T-helper 17 cell (primary cell): ENCODE data around the gene GALNT2. TPM values are rescaled to one million over a fixed set of nuclear protein-coding genes. Genes with fewer than 3 reads are reported as not detected.

Experiments used
- ATAC-seq: fragments of 150-1000 bp; cut with Tn5 transposase; 2 replicates; pipeline ENCODE4 v1.10.0; 2021; ENCODE audit warnings: mild to moderate bottlenecking, moderate library complexity
- DNase-seq, 3 donors: peaks; one replicate each; pipeline versions ENCODE4 v3.0.0 to v3.0.0-alpha.2; 2020 to 2021
- H3K9me3 ChIP-seq: one replicate; pipeline ENCODE4 v1.7.0; 2013; ENCODE audit warnings: low read length, mild to moderate bottlenecking; ENCODE audit not compliant: control insufficient read depth, poor library complexity, severe bottlenecking
- H3K27ac Mint-ChIP-seq: one replicate; pipeline ENCODE4 v1.8.0; 2022; ENCODE audit warnings: mild to moderate bottlenecking, moderate library complexity, mixed read lengths
- H3K27me3 Mint-ChIP-seq: one replicate; pipeline ENCODE4 v1.8.0; 2022; ENCODE audit warnings: mixed read lengths
- H3K36me3 Mint-ChIP-seq: one replicate; pipeline ENCODE4 v1.8.0; 2022; ENCODE audit warnings: low read depth, mixed read lengths
- H3K4me1 Mint-ChIP-seq: one replicate; pipeline ENCODE4 v1.8.0; 2022; ENCODE audit warnings: mild to moderate bottlenecking, mixed read lengths
- H3K4me3 Mint-ChIP-seq: one replicate; pipeline ENCODE4 v1.8.0; 2022; ENCODE audit warnings: mild to moderate bottlenecking, moderate library complexity, mixed read lengths
- total RNA-seq, 4 donors: library from RNA in 2 of 4; stranded (reverse) in 2 of 4; gene quantifications; one replicate each; pipeline ENCODE4 v1.2.3 and lab custom pipeline; 2022 to 2026

Gene GALNT2
- total RNA-seq, 2 donors from 2014 or later, result 16.6 to 19.8 TPM

- Mint-ChIP-seq H3K4me3 (no peak overlapping the region), H3K4me1 (peaks cover 57% of the 10 kb centered on the region), H3K36me3 (peaks cover 5% of the 10 kb centered on the region), H3K27me3 (no peaks in the 10 kb centered on the region), H3K27ac (no peak overlapping the region)
- no peak for DNase-seq
- no peak for ATAC-seq
- H3K9me3 ChIP-seq, result no peaks in the 10 kb centered on the region
Observed at GRCh38 chr1:230121950-230122349, 54.9 kb downstream of the GALNT2 start.

- H3K27me3 Mint-ChIP-seq, result no peaks in the 10 kb centered on the region
- H3K36me3 Mint-ChIP-seq, result peaks cover 5% of the 10 kb centered on the region
- ATAC-seq, result no peak
- H3K4me1 Mint-ChIP-seq, result peaks cover 54% of the 10 kb centered on the region
- no peak overlapping the region for H3K4me3 Mint-ChIP-seq
- no peaks in the 10 kb centered on the region for H3K9me3 ChIP-seq
- no peak overlapping the region for H3K27ac Mint-ChIP-seq
- DNase-seq, result no peak
Observed at GRCh38 chr1:230122366-230123279, 55.6 kb downstream of the GALNT2 start.

DNA sequence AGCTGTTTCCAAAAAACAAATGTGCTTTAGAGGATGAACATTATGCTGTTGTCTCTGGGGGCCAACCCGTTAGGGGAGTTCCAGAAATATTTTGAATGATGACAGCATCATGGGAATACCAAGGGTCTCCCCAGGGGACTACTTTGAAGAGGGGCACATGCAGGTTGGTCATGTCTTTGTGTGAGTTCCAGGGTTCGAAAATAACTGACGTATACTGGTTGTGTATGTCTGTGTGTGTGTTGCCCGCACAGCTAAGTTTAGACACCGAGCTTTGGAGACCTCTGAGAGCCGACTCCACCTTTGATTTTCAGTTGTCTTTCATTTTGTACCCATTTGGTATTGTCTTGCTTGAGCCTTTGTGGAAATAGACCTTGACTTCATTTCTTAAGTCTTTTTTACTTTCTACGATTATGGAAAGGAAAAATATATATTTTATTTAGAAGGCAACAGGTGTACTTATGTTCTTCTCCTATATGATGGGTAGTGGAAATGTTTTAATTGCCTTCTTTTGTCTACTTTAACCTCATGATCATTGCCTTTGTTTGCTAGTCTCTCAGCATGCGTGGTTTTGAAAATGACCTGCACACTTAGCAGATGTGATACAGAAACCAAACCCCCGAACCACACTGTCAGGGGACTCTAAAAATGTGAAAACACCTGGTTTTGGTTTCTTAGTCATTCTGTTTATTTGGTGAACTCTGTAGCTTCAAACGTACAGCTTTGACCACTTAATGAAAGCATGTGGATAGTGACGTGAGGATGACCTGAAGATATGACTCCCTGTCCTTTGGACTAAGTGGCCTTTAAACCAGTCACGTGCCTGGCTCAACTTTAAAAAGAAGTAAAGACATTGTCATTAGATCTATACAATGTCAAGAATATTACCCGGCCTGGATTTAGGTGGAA is 56.5 kb downstream of the GALNT2 start:
- peak overlapping the region; percentile 69 for H3K27ac Mint-ChIP-seq
- H3K36me3 Mint-ChIP-seq, result peaks cover 5% of the 10 kb centered on the region
- H3K4me1 Mint-ChIP-seq, result peaks cover 55% of the 10 kb centered on the region
- DNase-seq (no peak), ATAC-seq (peak; percentile 45)
- H3K27me3 Mint-ChIP-seq, result no peaks in the 10 kb centered on the region
- H3K4me3 Mint-ChIP-seq, result peak overlapping the region; percentile 19
- no peaks in the 10 kb centered on the region for H3K9me3 ChIP-seq

DNA sequence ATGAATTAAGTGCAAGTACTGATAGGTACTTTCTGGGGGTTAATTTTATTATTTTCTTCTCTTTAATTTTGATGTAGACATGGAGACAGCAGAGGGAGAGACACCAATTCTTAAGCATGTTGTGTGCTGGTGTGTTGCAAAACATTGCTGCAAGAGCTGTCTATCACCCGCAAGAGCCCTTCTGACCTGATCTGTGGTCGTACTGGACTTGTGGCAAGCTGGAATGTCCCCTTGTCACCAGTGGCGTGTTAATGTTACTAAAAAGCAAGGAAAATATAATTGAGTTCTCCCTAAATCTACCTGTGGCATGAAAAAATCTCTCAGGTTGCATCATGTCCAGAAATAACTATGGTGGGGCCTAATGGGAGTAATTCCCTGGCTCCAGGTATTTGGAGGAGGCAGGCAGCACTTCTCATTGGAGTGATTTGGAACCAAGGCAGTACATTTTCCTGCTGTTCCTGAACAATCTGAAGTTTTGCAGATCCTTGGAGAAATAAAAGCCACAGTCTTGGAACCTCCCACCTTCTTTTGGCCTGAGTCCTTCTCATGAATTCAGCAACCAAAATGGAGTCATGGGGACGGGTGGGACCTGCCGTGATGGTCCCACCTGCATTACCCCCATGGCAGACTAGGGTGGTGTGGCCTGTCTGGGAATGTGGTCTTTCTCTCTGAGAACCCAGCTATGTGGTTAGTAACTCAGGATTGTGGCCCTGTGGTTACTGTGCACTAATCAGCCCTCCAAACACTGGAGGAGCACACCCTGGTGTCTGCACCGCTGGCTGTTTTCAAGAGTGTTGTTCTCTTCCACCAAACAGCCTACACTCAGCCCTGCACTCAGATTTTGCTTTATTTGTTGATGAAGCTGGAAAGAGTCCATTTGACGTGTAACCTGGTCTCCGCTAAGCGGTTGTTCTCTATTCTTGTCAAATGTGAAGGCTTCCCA is 57.4 kb downstream of the GALNT2 start:
- H3K4me1 Mint-ChIP-seq, result peaks cover 51% of the 10 kb centered on the region
- no peaks in the 10 kb centered on the region for H3K9me3 ChIP-seq
- no peaks in the 10 kb centered on the region for H3K27me3 Mint-ChIP-seq
- DNase-seq (no peak), ATAC-seq (no peak)
- H3K36me3 Mint-ChIP-seq, result peaks cover 5% of the 10 kb centered on the region
- peak overlapping the region; percentile 19 for H3K4me3 Mint-ChIP-seq
- peak overlapping the region; percentile 69 for H3K27ac Mint-ChIP-seq

DNA sequence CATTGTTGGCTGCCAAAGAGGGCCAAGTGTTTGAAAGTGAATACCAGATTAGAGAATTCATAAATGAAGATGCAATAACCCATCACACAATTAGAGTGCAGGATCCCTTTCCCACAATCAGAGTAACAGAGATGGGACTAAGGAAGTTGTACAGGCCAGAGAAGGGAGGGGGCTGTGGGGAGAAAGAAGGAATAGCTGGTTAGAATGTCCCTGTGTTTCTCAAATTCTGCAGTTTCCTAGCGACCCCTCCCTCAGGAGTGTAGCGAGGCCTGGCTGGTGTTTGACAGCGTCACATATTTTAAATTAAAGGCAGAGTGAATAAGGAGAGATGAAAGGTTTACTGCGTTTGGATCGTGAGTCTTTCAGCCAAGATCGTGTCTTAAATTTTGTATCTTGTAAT is 58.1 kb downstream of the GALNT2 start:
- no peaks in the 10 kb centered on the region for H3K27me3 Mint-ChIP-seq
- ATAC-seq, result no peak

DNA sequence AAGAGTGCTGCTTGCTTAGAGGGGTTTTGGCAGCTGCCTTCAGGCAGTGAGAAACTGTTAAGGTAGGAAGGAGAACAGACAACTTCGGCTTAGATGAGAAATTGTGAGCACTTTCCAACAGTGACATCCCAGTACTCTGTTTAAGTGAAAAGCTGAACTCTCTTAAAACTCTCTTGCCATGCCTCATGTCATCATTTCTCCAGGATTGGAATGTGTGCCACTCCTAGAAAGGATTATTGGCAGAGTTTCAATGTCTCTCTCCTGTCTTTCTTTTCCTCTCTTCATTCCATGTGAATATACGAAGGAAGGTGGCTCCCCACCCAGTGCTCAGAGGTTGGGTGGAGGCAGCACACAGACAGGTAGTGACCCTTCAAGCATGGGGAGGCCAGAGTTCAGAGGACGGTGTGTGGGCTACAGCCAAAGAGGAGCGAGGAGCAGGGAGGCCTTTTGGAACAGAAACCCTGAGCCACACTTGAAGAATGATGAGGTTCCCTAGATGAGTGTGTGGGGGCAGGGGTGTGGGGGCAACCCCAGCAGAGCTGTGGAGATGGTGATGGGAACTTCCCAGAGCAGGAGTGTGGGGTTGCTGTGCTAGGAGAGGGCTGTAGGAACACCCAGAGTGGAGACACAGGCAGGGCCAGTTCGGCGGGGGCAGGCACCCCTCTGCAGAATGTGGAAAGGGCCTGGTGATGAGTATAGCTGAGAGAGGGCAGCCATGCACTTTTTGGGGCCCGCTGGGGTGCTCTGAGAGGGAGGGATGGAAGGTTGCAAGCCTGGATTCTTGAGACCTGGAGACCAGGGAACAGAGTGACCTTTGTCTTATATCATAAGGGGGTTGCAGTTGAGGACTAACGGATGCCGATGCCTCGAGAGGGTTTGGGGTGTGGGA is 58.8 kb downstream of the GALNT2 start:
- Mint-ChIP-seq H3K4me3 (peak overlapping the region; percentile 60), H3K27ac (peak overlapping the region; percentile 90), H3K4me1 (peaks cover 46% of the 10 kb centered on the region), H3K27me3 (no peaks in the 10 kb centered on the region), H3K36me3 (peaks cover 1% of the 10 kb centered on the region)
- DNase-seq, result no peak
- no peak for ATAC-seq
- H3K9me3 ChIP-seq, result no peaks in the 10 kb centered on the region

More for the DNA sequence above, 58.1 kb downstream of the GALNT2 start:
- no peak for DNase-seq
- H3K27ac Mint-ChIP-seq, result no peak overlapping the region
- H3K4me3 Mint-ChIP-seq, result peak overlapping the region; percentile 9
- H3K9me3 ChIP-seq, result no peaks in the 10 kb centered on the region
- H3K4me1 Mint-ChIP-seq, result peaks cover 54% of the 10 kb centered on the region
- H3K36me3 Mint-ChIP-seq, result peaks cover 5% of the 10 kb centered on the region

- Mint-ChIP-seq H3K27ac (peak overlapping the region; percentile 90), H3K27me3 (no peaks in the 10 kb centered on the region), H3K4me1 (peaks cover 42% of the 10 kb centered on the region), H3K4me3 (peak overlapping the region; percentile 60), H3K36me3 (no peaks in the 10 kb centered on the region)
- DNase-seq (no peak), ATAC-seq (no peak)
- no peaks in the 10 kb centered on the region for H3K9me3 ChIP-seq
Observed at GRCh38 chr1:230126529-230127104, 59.6 kb downstream of the GALNT2 start.

- DNase-seq (no peak), ATAC-seq (peak; percentile 63)
- no peaks in the 10 kb centered on the region for H3K9me3 ChIP-seq
- peaks cover 46% of the 10 kb centered on the region for H3K4me1 Mint-ChIP-seq
- H3K36me3 Mint-ChIP-seq, result no peaks in the 10 kb centered on the region
- H3K27ac Mint-ChIP-seq, result peak overlapping the region; percentile 90
- H3K4me3 Mint-ChIP-seq, result peak overlapping the region; percentile 21
- H3K27me3 Mint-ChIP-seq, result no peaks in the 10 kb centered on the region
Observed at GRCh38 chr1:230127105-230128054, 60.3 kb downstream of the GALNT2 start.

GRCh38 chr1:230128569-230129285 is 61.7 kb downstream of the GALNT2 start:
- Mint-ChIP-seq H3K36me3 (no peaks in the 10 kb centered on the region), H3K4me3 (no peak overlapping the region), H3K27me3 (no peaks in the 10 kb centered on the region), H3K27ac (no peak overlapping the region), H3K4me1 (peaks cover 43% of the 10 kb centered on the region)
- ATAC-seq, result no peak
- H3K9me3 ChIP-seq, result no peaks in the 10 kb centered on the region
- DNase-seq, result no peak

- Mint-ChIP-seq H3K4me1 (peaks cover 41% of the 10 kb centered on the region), H3K4me3 (no peak overlapping the region), H3K36me3 (no peaks in the 10 kb centered on the region), H3K27ac (no peak overlapping the region), H3K27me3 (no peaks in the 10 kb centered on the region)
- no peaks in the 10 kb centered on the region for H3K9me3 ChIP-seq
- ATAC-seq (no peak), DNase-seq (no peak)
Observed at GRCh38 chr1:230129341-230129740, 62.3 kb downstream of the GALNT2 start.
